Liver (tissue), 3 donors: ENCODE measurements around the gene GNAT2.

ENCODE experiments used
- RAD21 ChIP-seq, 2 donors: IDR thresholded peaks; 2 replicates each; pipeline ENCODE4 v1.6.1; 2016; ENCODE audit warnings: antibody characterized with exemption in 2 of 2, mild to moderate bottlenecking in 2 of 2
- SP1 ChIP-seq: IDR thresholded peaks from 2 replicates; pipeline ENCODE4 v1.6.1; 2018; ENCODE audit warnings: antibody characterized with exemption, mild to moderate bottlenecking
- TAF1 ChIP-seq: conservative IDR thresholded peaks from 2 replicates; pipeline ENCODE4 v1.6.1; 2016; ENCODE audit warnings: antibody characterized with exemption, mild to moderate bottlenecking
- YY1 ChIP-seq: IDR thresholded peaks from 2 replicates; pipeline ENCODE4 v1.6.1; 2016; ENCODE audit warnings: antibody characterized with exemption, mild to moderate bottlenecking
- TF ChIP-seq, protein P1 (sequence below): fragments of 150-350 bp; IDR thresholded peaks from 2 replicates; pipeline ENCODE4 v1.5.1; 2017; ENCODE audit warnings: improper control_type of control experiment, low read depth, low read length; ENCODE audit not compliant: missing input control
- TF ChIP-seq, protein P2 (sequence below): IDR thresholded peaks from 2 replicates; pipeline ENCODE4 v1.6.1; 2016; ENCODE audit warnings: antibody characterized with exemption
- donor health status: healthy.
- donor health status: healthy.

DNA sequence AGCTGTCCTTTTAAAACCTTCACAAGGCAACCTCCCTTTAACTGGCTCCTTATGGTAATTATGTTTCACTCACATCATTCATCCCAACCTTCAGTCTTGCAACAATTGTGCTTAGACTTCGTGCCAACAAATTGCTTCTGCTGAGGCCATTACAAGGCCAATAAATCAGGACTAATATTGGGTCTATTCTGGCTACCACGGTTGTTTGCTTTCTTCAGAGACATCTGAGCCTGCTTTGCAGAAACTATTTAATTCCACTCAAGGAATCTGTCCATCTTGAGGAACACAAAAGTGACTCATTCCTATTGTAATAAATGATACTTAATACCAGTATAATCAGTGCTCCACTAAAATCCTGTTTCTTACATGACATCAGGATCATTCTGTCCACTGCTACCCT lies 33.9 kb upstream of the GNAT2 start:
- TF ChIP-seq, protein P1, sequence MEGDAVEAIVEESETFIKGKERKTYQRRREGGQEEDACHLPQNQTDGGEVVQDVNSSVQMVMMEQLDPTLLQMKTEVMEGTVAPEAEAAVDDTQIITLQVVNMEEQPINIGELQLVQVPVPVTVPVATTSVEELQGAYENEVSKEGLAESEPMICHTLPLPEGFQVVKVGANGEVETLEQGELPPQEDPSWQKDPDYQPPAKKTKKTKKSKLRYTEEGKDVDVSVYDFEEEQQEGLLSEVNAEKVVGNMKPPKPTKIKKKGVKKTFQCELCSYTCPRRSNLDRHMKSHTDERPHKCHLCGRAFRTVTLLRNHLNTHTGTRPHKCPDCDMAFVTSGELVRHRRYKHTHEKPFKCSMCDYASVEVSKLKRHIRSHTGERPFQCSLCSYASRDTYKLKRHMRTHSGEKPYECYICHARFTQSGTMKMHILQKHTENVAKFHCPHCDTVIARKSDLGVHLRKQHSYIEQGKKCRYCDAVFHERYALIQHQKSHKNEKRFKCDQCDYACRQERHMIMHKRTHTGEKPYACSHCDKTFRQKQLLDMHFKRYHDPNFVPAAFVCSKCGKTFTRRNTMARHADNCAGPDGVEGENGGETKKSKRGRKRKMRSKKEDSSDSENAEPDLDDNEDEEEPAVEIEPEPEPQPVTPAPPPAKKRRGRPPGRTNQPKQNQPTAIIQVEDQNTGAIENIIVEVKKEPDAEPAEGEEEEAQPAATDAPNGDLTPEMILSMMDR: no peak
- TF ChIP-seq RAD21 (IDR thresholded peaks at IDR 0.05) (no peak), YY1 (no peak), TAF1 (no peak), SP1 (no peak)
- TF ChIP-seq, protein P2, sequence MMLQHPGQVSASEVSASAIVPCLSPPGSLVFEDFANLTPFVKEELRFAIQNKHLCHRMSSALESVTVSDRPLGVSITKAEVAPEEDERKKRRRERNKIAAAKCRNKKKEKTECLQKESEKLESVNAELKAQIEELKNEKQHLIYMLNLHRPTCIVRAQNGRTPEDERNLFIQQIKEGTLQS: no peak
